ENCODE results near the gene SNX27.

GRCh38 chr1:151638074-151638775 lies 26.4 kb downstream of the SNX27 start:
- TF ChIP-seq CTCF (IDR thresholded peaks at IDR 0.05; ENCODE audit: low read depth, low read length, poor library complexity, severe bottlenecking), result no peak
- no peak for TF ChIP-seq EZH2phosphoT487 (IDR thresholded peaks at IDR 0.05; ENCODE audit: borderline replicate concordance, low read length)

Data from DOHH2 (cell line).